SKM-1 treated with dmso at 0.1 percent for 144 hours (cell line): ENCODE data around the gene CRAT.
A peak's percentile ranks its signal among the peaks of the same experiment; 100 is the strongest.
"Not testable (repeated sequence)": the region's sequence is repeated elsewhere in the genome, so short reads cannot be mapped to it uniquely, and the experiment has no call there.

Source experiments
- DNase-seq: peaks from one replicate; lab custom pipeline; 2025; ENCODE audit not compliant: unreplicated experiment; lab: John Stamatoyannopoulos, UW

The CRAT gene

DNA sequence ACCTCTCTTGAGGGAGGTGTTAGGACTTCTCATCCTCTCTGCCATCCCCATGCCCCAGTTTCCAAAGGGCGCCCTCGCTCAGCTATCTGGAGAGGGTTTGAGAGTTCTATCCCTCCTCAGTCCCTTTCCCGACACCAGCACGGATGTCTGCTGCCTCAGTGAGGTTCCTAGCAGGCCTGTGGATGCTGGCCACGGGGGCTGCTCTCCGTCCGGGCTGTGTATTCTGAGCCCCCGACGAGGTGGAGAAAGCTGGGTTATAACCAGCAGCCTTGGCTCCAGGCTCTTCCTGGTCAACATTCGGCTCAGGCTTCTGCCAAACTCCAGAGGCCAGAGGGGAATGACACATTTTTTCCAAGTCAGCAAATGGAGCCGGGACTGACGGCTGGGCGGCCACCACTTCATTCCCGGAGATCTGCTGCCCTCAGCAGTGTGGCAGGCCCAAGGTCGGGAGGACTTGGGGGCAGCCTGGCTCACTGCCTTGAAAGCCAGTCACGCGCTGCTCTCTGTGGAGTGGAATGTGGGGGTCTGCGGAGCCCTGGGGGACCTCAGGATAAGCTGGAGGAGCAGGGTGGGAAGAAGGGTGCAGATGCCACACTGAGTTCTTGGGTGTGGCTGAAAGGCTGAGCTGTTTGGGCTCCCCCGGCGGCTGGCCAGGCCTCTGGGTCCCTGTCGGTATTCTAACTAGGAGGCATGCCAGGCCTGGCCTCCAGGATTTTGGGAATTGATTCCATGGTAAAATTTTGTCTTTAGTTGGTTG, 28.1 kb upstream of the CRAT start:
- DNase-seq: no peak

DNA sequence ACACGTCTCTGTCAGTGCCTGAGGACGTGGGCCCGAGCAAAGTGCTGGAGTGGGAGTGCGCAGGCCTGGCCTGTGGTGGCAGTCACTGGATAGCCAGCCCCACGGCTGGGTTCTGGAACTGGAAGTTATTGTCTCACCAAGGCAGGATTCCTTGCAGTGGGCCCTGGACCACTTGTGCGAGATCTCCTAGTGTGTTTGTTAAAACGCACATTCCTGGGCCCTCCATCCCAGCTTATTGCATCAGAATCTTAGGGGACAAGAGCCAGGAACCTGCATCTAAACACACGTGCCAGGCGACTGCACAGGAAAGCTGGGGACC, 27.5 kb upstream of the CRAT start:
- no peak for DNase-seq

DNA sequence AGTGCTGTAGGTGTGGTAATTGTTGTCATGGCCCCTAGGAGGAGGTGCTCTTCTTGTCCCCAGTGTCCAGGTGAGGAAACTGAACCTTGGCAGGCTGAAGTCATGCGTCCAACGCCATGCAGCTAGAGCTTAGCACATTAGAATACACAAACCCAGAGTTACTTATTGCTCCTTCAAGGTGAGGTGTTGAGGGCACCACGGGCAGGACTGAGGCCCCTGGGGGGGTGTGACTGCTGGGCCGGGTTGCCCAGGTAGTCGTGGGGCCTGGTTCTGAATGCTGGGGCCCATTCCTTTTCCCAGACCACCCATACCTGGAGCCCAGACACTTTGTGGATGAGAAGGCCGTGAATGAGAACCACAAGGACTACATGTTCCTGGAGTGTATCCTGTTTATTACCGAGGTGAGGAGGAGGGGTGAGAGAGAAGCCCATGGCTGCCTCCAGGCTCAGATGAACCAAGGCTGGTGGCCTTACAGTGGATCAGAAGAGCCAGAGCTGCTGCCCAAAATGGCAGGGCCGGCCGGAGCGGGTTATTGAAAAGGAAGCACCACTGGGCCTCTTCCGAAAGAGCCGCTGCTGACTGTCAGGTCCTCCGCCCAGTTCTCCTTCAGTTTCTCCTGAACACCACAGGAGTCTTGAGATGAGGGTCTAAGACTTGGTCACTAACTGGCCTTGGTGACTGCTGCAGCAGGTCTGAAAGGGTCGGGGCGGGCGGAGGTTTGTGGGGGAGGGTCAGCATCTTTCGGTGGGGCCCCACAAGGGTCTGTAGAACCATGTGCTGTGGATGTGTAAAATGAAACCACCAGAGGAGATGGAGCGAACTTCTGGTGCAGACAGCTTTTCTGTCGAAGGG, 26.9 kb upstream of the CRAT start:
- DNase-seq: no peak

DNA sequence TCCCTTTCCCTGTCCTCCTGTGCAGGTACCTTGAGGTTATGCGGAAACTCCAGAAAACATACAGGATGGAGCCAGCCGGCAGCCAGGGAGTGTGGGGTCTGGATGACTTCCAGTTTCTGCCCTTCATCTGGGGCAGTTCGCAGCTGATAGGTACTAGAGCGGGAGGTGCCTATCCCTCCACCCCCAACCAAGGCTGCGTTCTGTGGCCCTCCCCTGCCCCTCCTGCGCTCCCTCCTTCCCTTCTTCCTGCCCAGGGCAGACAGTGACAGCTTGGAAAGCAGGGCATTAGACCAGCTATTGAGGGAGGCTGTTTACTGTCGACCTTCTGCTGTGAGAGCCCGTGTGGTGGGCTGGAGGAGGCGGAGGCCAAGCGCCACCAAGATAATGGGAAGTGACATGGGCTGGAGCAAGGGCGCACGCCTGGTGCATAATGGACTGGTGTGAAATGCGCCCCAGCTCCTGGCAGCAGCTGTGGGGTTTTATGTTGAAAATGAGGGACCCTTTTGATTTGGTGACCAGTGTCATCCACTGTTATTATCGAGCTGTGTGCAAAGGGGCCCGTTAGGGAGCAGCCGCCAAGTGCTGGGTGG, 25.9 kb upstream of the CRAT start:
- no peak for DNase-seq

DNA sequence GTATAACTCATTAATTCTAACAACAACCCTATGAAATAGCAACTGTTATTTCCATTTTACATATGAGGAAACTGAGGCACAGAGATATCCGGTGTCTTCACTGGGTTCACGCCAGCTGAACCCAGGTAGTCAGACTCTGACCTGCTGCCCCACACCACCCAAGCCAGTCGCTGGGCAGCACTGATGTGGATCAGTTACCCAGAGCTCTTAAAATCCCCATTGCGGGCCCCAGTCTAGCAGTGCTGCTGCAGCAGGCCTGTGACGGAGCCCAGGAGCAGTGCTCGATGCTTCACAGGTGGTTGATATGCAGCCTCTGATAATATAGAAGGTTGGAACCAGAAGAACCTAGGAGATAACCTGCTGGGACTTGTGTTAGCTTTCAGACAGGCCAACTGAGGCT, 24.9 kb upstream of the CRAT start:
- no peak for DNase-seq

DNA sequence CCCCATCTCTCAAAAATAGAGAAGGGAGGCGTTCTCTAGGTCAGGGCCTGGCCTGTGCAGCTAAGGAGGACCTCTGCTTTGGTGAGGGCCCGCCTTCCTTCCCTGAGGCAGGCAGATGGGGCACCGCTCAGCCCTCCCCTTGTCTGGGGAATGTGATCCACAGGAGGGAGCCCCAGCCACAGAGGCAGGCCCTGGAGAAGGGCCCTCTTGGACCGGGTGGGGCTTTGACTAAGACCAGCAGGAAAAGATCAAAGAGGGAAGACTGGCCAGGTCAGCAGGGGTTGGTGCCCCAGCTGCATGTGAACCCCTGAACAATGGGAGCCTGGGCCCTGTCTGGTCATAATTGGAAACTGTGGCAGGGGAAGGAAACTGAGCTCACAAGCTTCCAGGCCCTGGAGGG, 22.5 kb upstream of the CRAT start:
- no peak for DNase-seq

DNA sequence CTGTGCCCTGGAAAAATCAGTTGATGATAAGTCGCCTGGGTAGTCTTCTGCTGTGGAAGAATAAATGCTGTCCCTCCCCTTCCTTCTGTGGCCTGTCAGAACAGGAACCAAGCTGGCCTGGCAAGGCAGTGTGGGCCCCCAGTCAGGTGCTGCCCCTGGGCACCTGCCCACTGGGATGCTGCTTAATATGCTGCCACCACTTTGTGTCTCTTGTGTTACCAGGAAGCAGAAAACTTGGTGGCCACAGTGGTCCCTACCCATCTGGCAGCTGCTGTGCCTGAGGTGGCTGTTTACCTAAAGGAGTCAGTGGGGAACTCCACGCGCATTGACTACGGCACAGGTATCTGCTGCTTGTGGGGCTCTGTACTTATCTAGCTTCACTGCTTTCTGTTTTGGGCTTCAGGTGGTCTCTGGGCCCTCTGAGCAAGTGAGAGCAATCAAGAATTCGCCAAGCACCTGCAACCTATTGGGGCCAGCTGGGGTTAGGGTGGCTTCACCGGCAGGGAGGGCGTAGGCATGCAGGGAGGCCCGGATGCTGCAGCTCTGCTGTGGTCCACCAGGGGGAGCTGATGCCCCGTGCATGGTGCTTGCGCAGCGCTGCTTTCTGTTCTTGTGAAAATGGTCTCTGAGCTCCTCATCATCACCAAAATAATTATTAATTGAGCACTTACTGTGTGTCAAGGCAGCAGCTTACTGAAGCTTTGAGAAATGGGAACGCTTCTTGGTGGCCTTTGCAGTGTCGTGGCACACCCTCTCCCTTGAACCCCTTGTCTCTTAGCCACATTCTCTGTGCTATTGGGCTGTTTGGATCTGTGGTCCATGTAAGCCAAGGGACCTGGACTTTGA, 20.9 kb upstream of the CRAT start:
- peak; percentile 44 for DNase-seq

DNA sequence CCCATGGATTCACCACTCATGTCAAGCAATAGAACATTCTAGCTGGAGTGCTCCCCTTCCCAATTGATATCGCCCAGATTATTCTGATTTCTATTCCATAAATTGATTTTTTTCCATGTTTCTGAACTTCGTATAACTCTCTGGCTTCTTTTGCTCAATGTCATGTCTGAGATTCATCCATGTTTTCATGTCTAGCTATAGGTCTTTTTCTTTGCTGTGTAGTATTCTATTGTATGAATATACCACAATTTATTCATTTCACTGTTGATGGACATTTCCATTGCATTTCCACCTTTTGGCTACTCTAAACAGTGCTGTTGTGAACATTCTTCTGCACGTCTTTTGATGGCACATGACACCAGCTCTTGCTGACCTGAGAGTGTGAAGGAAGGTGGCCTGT, 20.2 kb upstream of the CRAT start:
- no peak for DNase-seq

DNA sequence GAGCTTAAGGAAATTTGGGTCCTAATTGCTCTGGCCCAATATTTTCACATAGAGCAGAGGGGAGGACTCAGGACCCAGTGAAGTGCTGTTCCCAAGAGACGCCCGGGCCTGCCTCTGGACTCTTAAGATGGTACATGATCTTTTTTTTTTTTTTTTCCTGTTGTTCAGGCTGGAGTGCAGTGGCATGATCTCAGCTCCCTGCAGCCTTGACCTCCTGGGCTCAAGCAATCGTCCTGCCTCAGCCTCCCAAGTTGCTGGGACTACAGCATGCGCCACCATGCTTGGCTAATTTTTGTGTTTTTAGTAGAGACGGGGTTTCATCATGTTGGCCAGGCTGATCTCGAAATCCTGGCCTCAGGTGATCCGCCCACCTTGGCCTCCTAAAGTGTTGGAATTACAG, 19.7 kb upstream of the CRAT start:
- DNase-seq: not testable (repeated sequence)

DNA sequence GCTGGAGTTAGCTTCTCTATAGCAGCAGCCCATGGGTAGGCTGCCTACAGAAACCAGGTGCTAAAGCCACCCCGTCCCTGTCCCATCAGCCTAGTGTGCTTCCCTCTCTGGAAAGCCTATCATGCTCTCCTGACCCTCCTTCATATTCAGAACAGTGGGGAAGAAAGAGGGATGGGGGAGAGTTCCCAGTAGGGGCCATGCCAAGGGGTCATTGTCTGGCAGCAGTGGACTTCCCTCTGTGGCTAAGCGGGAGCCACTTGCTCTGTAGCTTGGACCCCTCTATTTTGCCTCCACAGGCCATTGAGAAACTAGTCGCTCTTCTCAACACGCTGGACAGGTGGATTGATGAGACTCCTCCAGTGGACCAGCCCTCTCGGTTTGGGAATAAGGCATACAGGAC, 18.1 kb upstream of the CRAT start:
- no peak for DNase-seq

DNA sequence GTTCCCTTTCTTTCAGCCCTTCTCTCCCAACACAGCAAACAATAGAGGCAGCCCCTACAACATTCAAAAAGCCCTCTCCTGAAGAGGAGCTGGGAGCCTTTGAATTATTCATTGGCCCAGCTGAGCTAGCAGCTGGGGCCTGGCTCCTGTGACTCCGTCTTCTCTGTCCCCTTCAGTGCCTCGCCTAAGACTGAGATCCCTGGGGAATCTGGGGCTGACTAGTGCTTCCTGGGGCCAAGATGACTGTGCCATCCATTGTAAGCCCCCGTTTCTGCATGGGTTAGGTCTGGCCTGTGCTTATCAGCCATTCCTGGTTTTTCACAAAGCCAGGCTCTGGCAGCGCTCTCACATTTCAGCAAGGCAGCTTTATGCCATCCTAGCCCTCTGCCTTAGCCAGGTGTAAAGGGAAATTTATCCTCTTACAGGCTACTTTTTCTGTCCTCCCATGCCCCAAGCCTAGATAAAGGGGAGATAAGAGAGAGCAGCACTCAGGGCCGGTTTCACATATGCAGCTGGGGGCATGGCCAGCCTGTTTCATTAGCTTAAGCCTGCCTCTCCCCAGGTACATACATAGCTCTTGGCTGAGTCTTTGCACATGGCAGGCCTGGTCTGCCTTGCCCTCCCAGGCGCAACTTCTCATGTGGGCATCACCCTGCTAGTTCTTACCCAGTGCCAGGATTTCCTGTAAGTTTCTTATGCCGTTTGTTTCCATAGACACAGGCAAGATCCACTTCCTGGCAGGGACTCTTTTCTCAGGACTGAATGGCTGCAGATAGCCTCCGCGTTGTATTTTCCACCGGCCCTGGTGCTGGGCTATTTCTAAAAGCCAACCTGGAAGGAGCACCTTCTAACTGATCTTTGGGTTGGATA, 16.4 kb upstream of the CRAT start:
- no peak for DNase-seq

DNA sequence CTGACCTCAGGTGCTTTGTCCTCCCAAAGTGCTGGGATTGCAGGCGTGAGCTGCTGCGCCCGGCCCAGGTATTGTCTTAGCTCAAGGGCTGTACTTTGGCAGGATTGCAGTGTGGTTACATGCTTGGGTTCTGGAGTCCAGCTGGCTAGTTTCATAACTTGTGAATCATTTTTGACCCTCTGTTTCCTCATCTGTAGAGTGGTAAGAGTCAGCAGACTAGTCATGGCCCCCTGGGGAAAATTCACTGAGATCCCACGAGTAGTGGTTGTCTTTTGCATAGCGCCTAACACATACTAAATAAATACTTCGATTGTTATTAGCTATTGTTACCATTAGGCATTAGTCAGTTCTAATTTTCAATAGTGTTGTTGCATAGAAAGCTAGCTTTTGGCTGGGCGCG, 14.9 kb upstream of the CRAT start:
- no peak for DNase-seq

DNA sequence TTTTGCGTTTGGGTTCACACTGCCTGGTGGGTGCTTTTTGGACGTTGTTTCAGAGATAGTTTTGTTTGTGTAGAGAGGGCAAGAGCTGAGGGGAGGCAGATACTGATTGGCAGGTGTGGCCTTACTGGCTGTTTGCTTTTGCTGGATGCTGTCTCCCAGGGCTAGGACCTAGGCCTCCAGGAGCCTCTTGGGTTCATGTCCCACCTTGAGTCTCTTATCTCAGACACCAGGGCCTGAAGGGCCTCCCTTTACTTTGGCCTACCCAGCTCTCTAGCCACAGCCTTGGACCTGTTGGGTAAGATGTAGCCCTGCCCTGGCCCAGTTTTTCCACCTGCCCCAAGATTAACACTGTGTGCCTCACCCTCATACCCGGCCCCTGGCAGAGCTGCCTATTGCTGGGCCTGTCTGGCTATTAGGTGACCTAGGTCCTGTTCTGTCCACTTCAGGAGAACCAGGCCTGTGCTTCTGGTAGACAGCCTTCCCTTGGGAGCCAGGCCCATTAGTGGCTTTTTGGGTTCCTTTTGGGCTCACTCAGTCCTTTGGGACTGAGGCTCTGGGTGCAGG, 14.0 kb upstream of the CRAT start:
- no peak for DNase-seq

DNA sequence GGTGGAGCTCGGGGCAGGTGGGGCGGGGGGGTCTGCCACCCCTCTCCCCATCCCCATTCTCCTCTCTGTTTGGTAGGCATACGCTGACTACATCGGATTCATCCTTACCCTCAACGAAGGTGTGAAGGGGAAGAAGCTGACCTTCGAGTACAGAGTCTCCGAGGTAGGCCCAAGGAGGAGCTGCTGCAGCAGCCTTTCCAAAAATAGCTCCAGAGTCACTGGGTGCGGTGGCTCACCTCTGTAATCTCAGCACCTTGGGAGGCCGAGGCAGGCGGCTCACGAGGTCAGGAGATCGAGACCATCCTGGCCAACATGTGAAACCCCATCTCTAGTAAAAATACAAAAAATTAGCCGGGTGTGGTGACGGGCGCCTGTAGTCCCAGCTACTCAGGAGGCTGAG, 12.4 kb upstream of the CRAT start:
- not testable (repeated sequence) for DNase-seq

DNA sequence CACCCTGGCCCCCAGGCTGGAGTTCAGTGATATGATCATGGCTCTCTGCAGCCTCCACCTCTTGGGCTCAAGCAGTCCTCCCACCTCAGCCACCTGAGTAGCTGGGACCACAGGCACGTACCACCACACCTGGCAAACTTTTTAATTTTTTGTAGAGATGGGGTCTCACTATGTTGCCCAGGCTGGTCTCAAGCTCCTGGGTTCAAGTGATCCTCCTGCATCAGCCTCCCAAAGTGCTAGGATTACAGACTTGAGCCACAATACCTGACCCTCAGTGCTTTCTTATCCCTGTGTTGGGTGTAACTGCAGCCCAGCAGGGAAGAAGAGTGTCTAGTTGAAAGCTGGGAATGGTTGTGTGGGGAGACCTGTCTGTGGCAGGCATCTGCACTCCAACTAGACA, 11.5 kb upstream of the CRAT start:
- no peak for DNase-seq

DNA sequence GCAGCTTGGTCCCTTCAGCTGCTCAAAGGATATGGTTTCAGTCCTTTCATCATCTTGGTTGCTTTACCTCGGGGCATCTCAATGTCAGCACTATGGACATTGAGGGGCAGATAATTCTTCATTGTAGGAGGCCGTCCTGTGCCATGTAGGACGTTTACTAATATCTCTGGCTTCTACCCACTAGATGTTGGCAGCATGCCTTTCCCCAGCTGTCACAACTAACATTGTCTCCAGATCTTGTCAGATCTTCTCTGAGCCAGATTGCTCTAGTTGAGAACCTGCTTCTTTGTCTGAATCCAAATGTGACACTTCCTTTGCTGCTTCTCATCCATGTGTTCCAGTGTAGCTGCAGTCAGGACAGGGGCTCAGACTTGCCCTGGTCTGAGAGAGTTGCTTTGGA, 10.9 kb upstream of the CRAT start:
- DNase-seq: no peak

DNA sequence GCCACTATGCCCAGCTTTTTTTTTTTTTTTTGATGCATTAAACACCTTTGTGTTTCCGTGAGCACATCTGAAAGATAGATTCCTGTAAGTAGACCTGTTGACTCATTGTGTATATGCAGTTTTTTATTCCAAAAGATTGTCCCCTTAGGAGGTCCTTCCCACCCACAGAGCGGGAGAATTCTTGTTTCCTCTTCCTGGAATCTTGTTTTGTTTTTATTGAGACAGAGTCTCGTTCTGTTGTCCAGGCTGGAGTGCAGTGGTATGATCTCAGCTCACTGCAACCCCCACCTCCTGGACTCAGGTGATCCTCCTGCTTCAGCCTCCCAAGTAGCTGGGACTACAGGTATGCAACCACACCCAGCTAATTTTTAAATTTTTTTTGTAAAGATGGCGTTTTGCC, 8.2 kb upstream of the CRAT start:
- DNase-seq: no peak

DNA sequence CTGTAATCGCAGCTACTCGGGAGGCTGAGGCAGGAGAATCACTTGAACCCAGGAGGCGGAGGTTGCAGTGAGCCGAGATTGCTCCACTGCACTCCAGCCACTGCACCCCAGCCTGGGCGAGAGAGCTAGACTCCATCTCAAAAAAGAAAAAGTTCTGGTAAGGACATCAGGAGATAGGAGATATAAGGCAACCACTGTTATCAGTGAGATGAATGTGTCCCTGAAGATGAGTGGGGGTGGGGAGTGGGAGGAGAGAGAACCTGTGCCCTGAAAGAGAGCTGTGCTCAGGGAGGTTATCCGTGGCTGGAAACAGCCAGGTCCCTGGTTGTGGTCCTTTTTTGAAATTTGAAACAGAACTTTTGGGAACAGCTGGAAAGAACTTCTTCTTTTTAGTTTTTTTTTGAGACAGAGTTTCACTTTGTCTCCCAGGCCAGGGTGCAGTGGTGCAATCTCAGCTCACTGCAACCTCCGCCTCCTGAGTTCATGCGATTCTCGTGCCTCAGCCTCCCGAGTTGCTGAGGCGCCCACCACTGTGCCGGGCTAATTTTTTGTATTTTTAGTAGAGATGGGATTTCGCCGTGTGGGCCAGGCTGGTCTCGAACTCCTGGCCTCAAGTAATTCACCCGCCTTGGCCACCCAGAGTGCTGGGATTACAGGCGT, 3.2 kb upstream of the CRAT start:
- peak; percentile 33 for DNase-seq

DNA sequence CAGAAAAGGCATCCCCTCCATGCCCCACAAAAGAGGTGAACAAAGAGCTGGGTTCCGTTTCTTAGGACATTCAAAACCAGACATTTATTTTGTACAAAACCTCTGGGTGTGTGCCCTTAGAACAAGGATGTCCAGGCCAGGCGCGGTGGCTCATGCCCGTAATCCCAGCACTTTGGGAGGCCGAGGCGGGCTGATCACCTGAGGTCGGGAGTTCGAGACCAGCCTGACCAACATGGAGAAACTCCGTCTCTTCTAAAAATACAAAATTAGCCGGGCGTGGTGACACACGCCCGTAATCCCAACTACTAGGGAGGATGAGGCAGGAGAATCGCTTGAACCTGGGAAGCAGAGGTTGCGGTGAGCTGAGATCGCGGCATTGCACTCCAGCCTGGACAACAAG, 1.9 kb upstream of the CRAT start:
- not testable (repeated sequence) for DNase-seq
